ENCODE results near the gene SLC4A3. TPM values are rescaled to one million over a fixed set of nuclear protein-coding genes. Genes with fewer than 3 reads are reported as not detected.

Gene SLC4A3
- total and polyA plus RNA-seq, 2 of the 13 experiments (the other 11 are each of a cell fraction or from before 2014, with no cell fraction given), result 0.18 to 0.95 TPM

- TF ChIP-seq BRCA1 (CRISPR knock-in tag; IDR thresholded peaks at IDR 0.05) (no peak; the same call in 1 of the 2 replicates), ZFX (CRISPR knock-in tag; IDR thresholded peaks at IDR 0.05; ENCODE audit: low read depth) (peak; percentile 48; the same call in 1 of the 2 replicates), IRX3 (CRISPR knock-in tag; IDR thresholded peaks at IDR 0.05; ENCODE audit: borderline replicate concordance, low read depth) (no peak), FOXM1 (CRISPR knock-in tag; IDR thresholded peaks at IDR 0.05) (no peak), MTF1 (CRISPR knock-in tag; IDR thresholded peaks at IDR 0.05) (no peak), ZNF333 (CRISPR knock-in tag; IDR thresholded peaks at IDR 0.05; ENCODE audit: borderline replicate concordance) (peak; percentile 59; the same call in 1 of the 2 replicates), GZF1 (CRISPR knock-in tag; IDR thresholded peaks at IDR 0.05) (no peak), ZBTB33 (CRISPR knock-in tag; IDR thresholded peaks at IDR 0.05) (peak; percentile 93), MATR3 (CRISPR knock-in tag; IDR thresholded peaks at IDR 0.05) (no peak), ETV6 (CRISPR knock-in tag; conservative IDR thresholded peaks at IDR 0.05) (peak; percentile 71; the same call in 1 of the 2 replicates), ZNF501 (CRISPR knock-in tag; IDR thresholded peaks at IDR 0.05) (peak; percentile 76), ZNF317 (CRISPR knock-in tag; IDR thresholded peaks at IDR 0.05) (peak; percentile 71; the same call in 1 of the 2 replicates), ETV5 (CRISPR knock-in tag; IDR thresholded peaks at IDR 0.05; ENCODE audit: borderline replicate concordance) (peak; percentile 79), TCF7L2 (IDR thresholded peaks at IDR 0.05; ENCODE audit: low read depth, low read length) (no peak), ZNF576 (CRISPR knock-in tag; IDR thresholded peaks at IDR 0.05) (no peak), HCFC1 (IDR thresholded peaks at IDR 0.05; ENCODE audit: low read depth, low read length) (peak; percentile 21; the same call in 1 of the 2 replicates), MXI1 (IDR thresholded peaks at IDR 0.05; ENCODE audit: borderline replicate concordance, low read depth, low read length) (peak; percentile 90; the same call in 2 of the 3 replicates), RXRB (CRISPR knock-in tag; IDR thresholded peaks at IDR 0.05; ENCODE audit: borderline replicate concordance) (peak; percentile 91), ZNF614 (CRISPR knock-in tag; IDR thresholded peaks at IDR 0.05; ENCODE audit: borderline replicate concordance) (peak; percentile 93; the same call in 1 of the 2 replicates), XBP1 (CRISPR knock-in tag; IDR thresholded peaks at IDR 0.05) (no peak), ELF3 (CRISPR knock-in tag; IDR thresholded peaks at IDR 0.05) (peak; percentile 90)
- TF ChIP-seq, protein P1, sequence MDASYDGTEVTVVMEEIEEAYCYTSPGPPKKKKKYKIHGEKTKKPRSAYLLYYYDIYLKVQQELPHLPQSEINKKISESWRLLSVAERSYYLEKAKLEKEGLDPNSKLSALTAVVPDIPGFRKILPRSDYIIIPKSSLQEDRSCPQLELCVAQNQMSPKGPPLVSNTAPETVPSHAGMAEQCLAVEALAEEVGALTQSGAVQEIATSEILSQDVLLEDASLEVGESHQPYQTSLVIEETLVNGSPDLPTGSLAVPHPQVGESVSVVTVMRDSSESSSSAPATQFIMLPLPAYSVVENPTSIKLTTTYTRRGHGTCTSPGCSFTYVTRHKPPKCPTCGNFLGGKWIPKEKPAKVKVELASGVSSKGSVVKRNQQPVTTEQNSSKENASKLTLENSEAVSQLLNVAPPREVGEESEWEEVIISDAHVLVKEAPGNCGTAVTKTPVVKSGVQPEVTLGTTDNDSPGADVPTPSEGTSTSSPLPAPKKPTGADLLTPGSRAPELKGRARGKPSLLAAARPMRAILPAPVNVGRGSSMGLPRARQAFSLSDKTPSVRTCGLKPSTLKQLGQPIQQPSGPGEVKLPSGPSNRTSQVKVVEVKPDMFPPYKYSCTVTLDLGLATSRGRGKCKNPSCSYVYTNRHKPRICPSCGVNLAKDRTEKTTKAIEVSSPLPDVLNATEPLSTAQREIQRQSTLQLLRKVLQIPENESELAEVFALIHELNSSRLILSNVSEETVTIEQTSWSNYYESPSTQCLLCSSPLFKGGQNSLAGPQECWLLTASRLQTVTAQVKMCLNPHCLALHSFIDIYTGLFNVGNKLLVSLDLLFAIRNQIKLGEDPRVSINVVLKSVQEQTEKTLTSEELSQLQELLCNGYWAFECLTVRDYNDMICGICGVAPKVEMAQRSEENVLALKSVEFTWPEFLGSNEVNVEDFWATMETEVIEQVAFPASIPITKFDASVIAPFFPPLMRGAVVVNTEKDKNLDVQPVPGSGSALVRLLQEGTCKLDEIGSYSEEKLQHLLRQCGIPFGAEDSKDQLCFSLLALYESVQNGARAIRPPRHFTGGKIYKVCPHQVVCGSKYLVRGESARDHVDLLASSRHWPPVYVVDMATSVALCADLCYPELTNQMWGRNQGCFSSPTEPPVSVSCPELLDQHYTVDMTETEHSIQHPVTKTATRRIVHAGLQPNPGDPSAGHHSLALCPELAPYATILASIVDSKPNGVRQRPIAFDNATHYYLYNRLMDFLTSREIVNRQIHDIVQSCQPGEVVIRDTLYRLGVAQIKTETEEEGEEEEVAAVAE (CRISPR knock-in tag; IDR thresholded peaks at IDR 0.05; ENCODE audit: borderline replicate concordance), result peak; percentile 77; the same call in 1 of the 2 replicates
- TF ChIP-seq, protein P2, sequence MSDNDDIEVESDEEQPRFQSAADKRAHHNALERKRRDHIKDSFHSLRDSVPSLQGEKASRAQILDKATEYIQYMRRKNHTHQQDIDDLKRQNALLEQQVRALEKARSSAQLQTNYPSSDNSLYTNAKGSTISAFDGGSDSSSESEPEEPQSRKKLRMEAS (IDR thresholded peaks at IDR 0.05), result peak; percentile 46; the same call in 1 of the 2 replicates
These were observed 15.1 kb downstream of the SLC4A3 start (continued) for GRCh38 chr2:219642465-219643083.
